Fibroblast of peridontal ligament (primary cell): ENCODE measurements around the gene ENO4.

Source experiments
- DNase-seq: peaks from one replicate; pipeline ENCODE4 v3.0.0-alpha.2; 2010; ENCODE audit errors: extremely low read depth

ENO4 gene

DNA sequence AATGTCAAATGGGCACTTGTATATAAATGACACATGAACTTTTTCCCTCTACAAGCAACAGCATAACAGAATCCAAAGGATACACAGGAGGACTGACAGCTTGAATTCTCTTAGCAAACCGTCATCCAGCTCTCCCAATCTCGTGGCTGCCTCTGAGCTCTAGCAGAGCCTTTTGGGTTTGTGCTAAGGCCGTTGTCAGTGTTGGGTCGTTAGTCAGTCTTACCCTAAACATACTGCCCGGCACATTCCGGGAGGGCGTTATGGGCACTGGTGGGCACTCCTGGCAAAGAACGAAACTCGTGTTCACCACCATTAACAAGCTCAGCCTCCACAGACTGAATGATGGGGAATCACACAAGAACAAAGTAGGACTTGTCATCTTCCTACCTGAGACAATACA lies 19.6 kb upstream of the ENO4 start:
- no peak for DNase-seq

DNA sequence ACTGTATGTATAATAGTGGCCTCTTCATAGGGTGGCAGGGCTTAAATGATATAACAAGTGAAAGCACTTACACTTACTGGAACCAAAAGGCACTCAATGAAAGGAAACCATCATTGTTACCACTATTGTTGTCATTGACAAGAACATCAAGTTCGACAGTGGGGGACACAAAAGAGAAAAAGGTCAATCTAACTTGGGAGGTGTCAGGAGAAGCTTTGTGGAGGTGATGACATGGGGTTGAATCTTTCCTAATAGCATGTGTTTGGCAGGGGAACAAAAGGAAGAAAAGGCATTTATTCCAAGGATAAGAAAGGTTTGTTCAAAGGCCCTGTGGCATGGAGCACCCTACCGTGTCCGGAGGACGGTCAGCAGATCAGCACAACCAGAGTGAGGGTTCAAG lies 18.2 kb upstream of the ENO4 start:
- DNase-seq: no peak

DNA sequence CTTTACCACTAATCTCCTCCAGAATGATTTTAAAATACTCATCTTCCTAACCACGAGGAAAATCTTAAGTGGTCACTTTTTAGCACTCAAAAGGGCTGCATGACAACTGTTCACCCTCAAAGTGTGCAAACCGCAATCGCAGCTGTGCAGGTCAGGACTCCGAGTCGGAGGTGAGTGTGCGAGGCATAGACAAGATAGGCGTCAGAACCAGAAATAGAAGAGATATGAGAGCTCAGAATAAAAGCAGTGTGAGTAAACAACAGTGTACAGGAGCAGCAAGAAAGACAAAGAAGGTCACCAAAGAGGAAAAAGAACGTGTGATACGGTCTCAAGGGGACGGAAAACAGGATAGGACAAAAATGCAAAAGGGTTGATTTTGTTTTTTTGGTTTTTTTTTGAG lies 17.5 kb upstream of the ENO4 start:
- DNase-seq: no peak

DNA sequence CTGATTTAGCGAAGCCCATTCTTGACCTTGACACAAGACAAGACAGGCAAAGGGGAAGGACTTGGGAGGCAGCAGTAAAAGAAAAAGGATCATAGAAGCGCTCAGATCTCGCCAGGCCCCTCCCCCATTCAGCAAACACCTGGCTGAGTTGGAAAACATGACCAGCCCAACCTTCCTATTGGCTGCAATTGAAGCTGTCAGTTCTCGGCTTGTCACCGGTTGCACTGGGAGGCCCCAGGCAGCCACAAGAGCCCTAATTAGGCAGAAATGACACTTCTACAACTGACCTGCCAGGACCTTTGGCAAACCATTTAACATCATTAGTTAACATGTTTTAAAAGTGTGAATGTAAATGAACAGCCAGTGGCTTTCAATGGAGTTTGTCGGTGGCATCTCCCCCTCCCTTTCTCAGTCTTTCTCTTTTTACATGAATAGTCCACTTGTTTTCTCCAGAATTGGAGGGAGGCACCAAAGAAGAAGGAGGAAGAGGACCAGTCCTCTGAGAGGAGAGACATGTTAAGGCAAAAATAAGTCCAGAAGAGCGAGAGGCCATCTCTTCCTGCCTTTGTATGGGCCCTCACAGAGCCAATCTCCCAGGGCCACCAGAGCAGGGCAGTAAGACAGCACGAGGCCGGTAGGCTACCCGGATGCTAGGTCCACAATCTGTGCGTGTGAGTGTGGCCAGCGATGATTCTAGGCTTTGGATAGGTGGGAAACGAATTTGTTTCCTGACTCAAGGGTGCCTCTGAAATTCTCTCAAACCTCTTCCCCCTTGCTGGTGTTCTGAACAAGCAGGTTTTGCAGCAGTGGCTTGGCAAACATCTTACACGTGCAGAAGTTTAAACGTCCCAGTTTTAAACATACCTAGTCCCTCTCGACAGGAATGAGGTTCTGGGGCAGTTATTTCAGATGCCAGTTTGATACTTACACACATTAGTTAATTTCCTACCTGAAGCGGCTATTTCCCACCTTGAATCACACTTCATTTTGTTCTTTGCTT lies 15.0 kb upstream of the ENO4 start:
- DNase-seq: no peak

DNA sequence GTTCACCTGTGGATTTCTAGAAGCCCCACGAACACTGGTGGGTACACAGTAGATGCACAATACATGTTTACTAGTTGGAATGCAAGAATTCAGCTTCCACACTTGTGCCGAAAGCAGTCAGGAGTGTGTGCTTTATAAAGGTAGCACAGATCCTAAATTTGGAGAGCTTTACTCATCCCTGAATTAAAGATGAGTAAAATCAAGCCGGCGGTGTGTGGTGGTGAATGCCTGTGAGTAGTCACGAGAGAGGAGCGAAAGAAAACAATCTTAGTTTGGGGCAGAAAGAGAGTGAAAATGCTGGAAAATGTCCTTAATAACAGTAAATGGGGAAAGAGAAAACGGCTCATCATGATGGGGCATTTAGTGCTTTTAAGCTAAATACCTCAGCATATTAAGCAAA lies 13.6 kb upstream of the ENO4 start:
- DNase-seq: no peak

DNA sequence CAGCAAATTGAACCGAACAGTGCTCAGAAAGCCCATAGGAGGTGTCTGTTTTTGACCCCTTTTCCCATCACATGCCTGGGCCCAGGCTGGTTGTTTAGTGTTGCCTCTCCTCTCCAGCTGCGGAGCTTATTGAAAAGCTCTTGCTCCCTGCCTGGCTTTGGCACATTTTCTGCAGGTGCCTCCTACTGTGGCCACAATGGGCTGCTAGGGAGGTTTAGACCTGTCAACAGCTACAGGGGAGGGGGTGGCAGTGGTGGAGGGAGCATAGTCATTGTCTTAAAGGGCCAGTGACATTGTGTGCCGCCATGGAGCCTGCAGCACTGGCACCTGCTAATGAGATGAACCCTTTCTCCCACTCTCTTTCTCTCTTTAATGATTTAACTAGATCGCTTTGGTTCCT lies 13.2 kb upstream of the ENO4 start:
- DNase-seq: no peak

DNA sequence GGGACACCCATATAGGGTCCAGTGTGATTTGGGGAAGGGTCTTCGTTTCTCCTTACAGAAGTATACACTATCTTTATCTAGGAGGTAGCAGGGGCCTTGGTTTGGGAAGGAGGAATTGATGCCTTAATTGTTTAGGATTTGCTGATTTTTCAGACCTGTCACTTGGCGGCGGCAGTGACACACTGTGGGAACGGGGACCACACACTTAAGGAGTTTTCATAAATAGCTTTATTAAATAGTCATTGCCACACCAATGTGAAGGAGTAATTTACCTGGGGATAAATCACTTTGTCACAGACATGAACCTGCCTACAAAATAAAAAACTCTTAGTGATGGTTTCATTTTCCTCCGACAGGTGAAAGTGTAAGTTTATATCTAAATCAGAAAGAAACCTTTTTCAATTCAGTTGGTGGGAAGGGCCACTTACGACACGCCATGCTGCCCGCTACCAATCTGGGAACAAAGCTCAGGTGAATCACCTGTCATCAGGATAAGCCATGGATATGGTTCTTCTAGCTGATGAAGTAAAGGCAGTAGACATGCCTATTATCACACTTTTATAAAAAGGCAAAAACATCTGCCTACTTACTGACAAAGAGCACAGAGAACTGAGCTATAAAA lies 12.3 kb upstream of the ENO4 start:
- DNase-seq: peak; percentile 24

DNA sequence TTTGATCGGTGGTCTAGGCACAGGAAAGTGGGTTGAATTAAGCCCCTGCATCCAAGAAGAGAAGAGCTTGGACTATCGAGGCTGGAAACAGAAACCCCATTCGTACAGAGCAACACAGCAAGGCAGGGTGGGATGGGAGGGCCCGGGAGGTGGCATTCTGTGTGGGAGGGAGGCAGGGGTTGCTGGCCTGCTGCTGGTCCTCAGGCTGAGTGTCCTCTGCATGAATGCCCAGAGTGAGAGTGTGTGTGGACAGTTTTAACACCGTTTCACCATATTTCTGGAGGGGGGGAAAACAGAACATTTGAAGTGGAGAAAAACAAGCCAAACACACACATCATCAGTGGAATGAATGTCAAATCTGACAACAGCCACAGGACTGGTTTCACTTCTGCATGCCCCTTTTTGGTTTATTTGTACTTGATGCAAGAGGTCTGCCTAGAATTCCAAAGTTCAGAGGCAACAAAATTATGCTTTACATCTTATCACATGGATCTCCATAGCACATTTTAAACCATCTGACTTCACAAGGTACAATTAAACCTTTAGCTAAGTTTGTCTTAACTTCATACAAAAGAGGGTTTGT lies 11.1 kb upstream of the ENO4 start:
- DNase-seq: no peak

DNA sequence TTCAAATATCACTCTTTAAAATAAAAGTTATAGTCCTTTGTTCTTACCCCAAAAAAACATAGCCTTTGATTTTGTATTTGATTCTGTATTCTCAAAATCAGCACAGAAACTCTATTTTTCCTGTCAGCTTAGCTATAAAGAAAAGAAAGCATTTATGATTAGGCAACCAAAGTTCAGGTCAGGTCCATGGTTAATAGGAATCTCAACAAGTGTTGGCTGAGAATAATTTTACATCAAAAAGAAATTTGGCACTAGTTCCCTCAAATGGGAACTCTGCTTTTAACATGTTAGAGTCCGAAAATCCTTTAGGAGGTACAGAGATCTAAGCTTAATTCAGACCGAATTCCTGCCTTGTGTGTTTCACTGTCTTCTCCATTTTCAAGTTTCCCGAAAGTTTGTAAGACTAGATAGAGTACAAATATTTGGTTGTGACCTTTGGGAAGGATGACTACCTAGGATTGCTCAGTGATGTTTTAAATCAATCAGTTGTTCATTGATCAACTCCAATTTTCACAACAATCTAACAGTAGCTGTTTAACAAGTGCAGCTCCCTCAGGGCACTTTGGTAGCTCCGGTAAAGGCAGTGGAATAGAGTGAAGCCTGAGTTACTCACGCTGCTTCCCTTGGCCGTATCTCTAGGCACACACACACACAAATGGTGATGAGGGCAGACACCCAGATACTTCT lies 8.8 kb upstream of the ENO4 start:
- DNase-seq: no peak

DNA sequence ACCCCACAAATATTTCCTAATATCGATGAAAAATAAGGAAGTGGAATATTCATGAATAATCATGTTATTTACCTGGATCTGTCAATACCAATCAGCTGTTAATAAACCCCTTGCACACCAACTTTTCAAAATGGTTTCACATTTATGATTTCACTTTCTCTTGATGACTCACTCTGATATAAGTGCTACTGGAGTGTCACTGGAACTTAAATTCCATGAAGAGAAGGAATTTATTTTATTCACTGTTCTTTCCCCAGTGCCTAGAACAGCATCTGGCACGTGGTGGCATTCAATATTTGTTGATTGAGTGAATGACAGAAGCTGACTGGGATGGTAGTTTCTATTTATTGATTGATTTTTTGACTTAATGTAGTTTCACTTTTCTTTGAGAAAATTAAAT lies 3.5 kb upstream of the ENO4 start:
- DNase-seq: no peak

DNA sequence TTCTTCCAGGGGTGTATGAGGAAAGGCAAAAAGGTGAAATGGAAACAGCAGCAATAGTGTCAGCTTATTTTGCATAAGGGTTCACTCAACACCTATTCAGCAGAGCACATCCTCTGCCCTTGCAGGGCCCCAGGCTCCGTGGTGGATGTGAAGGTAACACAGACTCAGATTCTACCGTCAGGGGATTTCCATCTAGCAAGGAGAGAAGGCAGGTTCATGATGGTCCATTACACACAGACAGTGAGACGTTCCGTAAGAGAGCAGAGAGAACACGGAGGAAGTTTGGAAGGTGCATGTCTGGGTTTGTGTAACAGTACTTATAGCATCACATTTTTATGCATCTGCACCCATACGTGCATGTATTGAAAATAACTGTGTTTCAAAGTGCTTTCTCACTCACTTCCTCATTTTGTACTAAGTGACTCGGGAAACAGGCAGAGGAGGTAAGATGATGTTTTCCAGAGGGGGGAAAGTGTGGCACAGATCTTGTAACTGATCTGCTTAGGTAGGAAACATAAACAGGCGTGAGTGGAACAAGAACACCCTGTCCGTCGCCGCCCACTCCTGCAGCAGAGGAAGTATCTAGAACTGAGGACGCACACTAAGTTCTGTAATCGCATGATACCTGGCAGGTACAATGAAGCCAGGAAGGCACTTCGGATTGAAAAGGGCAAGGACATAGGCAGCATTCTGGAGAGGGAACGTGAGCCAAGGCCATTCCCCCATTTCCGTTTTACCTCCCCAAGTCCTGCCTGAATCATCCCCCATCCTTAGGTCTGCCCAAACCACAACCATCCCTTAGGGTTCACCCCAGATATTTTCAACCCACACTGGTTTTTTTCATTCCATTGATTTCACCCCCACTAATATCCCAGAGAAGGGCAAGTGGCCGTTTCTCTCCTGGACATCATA lies 1.0 kb upstream of the ENO4 start:
- DNase-seq: peak; percentile 5

DNA sequence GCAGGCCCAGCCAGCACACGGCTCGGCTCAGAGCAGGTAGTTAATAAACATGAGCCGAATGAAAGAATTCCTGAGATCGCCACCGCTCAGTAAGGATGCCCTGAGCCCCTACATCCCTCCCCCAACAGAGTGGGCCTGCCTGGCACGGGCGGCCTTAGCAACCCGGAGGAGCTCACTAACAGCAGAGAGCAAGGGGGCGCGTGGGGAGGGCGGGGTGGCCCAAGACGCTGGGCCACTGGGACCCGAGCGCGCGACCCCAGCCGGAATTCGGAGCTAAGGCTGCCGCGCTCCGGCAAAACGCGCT lies 403 bp upstream of the ENO4 start:
- DNase-seq: peak; percentile 2

DNA sequence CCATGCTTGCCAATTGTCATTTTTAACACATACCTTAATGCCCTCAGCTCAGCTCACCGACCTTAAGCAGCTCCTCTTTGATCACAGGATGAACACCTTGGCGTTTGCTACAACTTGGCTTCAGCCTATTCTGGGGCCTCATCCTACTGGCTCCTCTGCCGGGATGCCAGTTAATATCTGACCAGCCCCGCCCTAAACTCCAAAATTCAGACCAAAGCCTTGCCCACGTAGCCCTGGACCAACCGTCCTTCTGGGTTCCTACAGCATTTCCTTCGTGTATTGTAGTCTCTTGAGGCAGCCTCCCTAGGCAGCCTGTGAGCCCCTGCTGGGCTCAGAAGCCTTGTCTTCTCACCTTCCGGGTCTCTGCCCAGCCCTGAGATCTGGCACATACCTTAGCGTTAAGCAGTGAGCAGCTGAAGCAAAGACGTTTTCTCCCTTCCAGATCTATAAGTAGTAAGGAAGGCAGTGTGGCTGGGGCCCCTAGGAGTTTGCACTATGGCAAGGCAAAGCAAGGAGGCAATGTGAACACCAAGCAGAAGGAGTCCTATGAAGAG lies 836 bp downstream of the ENO4 start:
- DNase-seq: no peak

DNA sequence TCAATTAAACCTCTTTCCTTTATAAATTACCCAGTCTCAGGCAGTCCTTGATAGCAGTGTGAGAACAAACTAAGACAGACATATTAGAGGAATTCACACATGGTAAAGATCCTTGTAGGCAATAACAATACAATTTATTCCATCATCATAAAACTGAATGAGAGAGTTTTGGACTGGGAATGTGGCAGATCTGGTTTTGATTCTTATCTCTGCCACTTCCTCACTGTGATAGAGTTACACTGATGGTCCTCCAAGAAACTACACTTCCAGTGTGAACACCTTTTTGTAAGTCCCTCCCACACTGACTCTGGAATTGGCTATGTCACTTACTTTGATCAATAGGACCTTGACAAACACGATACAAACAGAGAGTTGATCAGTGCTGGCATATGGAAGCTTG lies 2.9 kb downstream of the ENO4 start:
- no peak for DNase-seq

DNA sequence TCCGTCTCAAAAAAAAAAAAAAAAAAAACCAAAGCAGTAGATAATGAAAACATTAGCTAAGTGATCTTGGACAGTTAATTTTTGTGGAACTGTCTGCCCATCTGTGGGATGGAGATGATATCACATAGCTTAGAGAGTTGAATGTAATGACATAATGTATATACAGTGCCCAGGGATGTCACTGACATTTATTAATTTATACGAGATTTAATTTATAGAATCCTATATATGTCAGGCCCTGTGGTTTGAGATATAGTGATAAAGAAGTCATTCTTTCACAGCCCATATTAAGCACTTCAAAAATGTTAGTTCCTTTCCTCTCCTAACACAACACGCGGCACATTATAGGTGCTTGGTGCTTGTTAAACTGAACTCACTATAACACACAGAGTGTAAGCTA lies 4.0 kb downstream of the ENO4 start:
- no peak for DNase-seq

DNA sequence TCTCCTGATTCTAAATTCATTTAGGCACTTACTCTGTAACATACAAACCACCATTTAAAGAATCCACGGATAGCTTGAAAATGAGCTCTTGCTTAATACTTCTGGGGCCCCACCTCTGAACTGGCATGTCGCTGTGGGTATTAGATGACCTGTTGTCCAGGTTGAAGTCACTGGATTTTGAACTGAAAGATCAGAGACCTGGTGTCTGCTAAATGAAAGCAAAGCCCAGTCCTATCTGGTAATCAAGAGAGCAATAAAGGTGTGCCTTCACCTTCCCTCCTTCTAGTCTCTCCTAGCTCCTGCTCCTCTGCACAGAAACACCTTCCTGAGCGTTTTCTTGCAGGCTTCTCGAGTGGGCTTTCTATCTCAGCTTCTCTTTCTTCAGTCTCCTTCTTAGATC lies 4.4 kb downstream of the ENO4 start:
- DNase-seq: no peak

DNA sequence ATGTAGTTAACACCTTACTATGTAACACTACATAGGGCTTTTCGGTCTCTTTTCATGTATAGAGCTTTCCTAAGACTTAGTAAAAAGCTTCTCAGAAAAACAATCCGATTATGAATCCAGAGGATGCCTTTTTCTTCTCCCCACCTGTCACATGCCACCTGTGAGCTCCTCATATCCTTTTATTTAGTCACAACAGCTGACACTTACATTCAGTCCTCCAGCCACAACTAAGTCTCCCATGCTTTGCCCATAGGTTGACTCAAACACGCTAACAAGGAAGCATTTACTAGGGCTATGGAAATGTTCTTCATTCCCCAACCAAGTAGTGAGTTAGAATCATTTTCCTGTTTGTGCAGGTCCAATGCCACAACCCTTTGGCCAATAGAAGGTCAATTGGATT lies 7.9 kb downstream of the ENO4 start:
- no peak for DNase-seq

DNA sequence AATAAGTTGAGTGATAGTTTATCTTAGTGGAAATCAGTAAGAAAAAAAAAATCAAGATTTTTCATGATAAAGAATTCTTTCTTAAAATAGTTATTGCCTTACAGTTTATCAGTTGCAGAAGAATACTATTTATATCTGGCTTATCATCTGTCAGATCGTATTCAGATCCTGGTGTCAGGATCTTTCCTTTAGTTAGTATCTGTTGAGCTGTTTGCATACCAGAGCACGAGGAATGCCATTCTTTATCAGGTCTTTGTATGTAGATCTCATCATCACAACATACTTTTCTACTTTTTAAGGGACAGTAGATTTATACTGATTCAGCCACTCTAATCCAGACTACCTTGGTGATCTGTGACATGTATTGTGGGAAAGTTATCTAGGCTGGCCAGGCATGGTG lies 12.5 kb downstream of the ENO4 start:
- no peak for DNase-seq

DNA sequence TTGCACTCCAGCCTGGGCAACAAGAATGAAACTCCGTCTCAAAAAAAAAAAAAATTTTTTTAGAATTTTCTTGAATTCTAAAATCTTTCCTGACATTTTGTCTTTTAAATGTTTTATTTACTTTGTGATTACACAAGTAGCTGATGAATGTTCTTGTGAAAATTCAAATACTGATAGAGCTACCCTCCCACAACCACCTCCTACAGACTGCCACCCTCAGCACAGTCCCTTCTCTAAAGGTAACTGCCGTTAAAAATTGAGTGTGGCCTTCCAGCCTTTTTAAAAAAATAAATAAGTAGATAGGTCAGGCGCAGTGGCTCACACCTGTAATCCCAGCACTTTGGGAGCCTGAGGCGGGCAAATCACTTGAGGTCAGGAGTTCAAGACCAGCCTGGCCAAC lies 15.1 kb downstream of the ENO4 start:
- DNase-seq: no peak

DNA sequence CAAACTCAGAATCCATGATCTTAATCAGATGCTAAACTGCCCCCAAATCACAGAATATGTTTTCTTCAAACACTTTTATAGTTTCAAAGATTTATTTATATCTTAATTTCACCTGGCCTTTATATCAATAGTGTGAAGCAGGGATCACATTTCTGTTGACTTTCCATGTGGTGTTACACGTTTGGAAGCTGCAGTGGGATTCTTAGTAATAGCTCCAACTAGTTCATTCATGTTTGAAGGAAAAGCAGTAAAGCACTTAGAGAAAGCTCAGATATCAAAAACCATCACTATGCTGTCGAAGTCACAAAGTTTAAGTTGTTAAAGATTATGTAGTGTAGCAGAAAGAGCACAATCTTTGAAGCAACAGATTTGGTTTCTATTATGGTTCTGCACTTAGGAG lies 16.8 kb downstream of the ENO4 start:
- no peak for DNase-seq

DNA sequence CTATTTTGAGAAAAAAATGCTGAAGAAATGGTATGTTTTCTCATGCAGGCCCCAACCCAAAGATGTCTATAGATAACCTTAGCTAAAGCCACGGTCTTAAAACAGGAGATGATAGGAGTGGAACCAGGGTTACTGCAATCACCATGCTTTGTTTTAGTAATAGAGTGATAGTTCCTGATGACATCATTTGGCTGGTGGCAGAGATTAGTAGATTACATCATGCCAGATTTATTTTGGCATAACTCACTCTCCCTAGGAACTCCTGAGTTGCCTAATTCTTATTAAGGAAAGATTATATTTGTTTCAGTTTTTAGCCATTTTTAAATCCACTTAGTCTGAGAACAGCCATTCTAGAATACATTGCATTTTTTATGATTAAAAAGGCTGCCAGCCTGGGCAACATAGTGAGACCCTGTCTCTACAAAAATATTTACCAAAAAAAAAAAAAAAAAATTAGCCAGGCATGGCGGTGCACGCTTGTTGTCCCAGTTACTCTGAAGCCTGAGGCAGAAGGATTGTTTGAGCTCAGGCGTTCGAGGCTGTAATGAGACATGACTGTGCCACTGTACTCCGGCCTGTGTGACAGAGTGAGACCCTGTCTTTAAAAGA lies 17.8 kb downstream of the ENO4 start:
- peak; percentile 35 for DNase-seq
